ENCODE results near the gene TENT4B. TPM values are rescaled to one million over a fixed set of nuclear protein-coding genes. Genes with fewer than 3 reads are reported as not detected.

TENT4B gene
- total RNA-seq, 1 donor from 2014 or later = 5.7 TPM

DNA sequence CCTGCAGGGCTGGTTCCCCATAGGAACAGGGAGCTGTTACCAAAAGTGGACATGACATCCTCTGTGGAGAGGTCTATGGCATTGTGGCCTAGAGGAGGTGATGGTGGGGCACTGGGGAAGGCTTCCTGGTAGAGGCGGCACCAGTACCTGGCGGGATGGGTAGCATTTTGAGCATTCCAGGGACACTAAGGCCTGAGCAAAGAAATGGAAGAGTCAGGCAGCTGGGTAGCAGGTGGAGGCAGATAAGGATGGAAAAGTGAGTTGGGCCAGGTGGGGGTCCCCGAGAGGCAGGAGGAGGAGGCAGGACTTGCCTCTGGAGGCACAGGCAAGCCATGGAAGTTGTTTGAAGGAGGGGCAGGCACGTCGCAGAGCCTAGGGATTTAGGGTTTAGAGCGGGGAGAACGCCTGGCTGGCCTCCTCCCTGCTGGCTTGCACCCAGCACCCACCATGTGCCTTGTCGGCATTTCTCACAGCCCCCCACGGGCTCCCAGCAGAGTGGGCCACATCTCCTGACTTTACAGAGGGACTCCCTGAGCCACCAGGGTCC is 108.1 kb downstream of the TENT4B start:
- no peak overlapping the region for H3K4me3 ChIP-seq (ENCODE audit: low read length in 3 of 3)
- no peaks in the 10 kb centered on the region for H3K36me3 ChIP-seq (ENCODE audit: control insufficient read depth in 3 of 3, insufficient read depth in 3 of 3, low read length in 3 of 3)
- no peak overlapping the region for H3K9ac ChIP-seq (ENCODE audit: low read depth in 1 of 3, low read length in 3 of 3)
- peaks cover 10 to 25% (median 22%) of the 10 kb centered on the region in 3 donors for H3K4me1 ChIP-seq (ENCODE audit: control insufficient read depth in 3 of 3, insufficient read depth in 3 of 3, low read length in 3 of 3)
- H3K9me3 ChIP-seq (ENCODE audit: control insufficient read depth in 3 of 3, low read length in 3 of 3) = no peaks in the 10 kb centered on the region
- peaks cover 8 to 23% (median 10%) of the 10 kb centered on the region in 3 donors for H3K27me3 ChIP-seq (ENCODE audit: control insufficient read depth in 3 of 3, insufficient read depth in 3 of 3, low read length in 3 of 3)
- H3K27ac ChIP-seq (ENCODE audit: low read depth, low read length) = no peak overlapping the region

DNA sequence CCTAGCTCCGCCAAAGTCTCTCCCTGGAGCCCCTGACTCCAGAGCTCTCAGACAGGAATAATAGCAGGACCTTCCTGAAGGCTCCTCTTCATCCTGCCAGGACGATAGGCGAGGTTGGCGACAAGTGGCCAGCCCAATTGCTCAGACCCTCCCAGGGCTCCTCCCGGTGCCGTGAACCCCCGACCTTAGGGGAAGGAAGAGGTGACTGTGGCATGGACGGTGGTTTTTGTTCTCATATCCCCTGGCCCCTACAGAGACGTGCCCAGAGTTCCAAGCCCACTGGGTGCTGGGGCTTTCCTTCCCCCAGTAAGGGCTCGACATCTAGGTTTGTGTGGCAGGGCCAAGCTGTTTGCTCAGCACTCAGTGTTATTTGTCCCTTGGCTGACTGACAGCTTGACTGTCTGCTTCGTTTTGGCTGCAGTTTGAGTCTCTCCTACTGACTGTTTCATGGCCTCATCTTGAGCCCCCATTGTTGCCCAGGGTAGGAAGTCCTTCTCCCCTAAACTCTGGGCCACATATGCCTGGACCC is 108.7 kb downstream of the TENT4B start:
- Histone ChIP-seq H3K4me1 (ENCODE audit: control insufficient read depth in 3 of 3, insufficient read depth in 3 of 3, low read length in 3 of 3) (peaks cover 12 to 26% (median 22%) of the 10 kb centered on the region in 3 donors), H3K27me3 (ENCODE audit: control insufficient read depth in 3 of 3, insufficient read depth in 3 of 3, low read length in 3 of 3) (peaks cover 8 to 23% (median 10%) of the 10 kb centered on the region in 3 donors), H3K9ac (ENCODE audit: low read depth in 1 of 3, low read length in 3 of 3) (no peak overlapping the region), H3K27ac (ENCODE audit: low read depth, low read length) (peak overlapping the region; percentile 7), H3K36me3 (ENCODE audit: control insufficient read depth in 3 of 3, insufficient read depth in 3 of 3, low read length in 3 of 3) (no peaks in the 10 kb centered on the region), H3K9me3 (ENCODE audit: control insufficient read depth in 3 of 3, low read length in 3 of 3) (no peaks in the 10 kb centered on the region), H3K4me3 (ENCODE audit: low read length in 3 of 3) (peak overlapping the region in 1 of 3 donors; percentile 7)

- Histone ChIP-seq H3K36me3 (ENCODE audit: control insufficient read depth in 3 of 3, insufficient read depth in 3 of 3, low read length in 3 of 3) (no peaks in the 10 kb centered on the region), H3K9me3 (ENCODE audit: control insufficient read depth in 3 of 3, low read length in 3 of 3) (no peaks in the 10 kb centered on the region), H3K4me1 (ENCODE audit: control insufficient read depth in 3 of 3, insufficient read depth in 3 of 3, low read length in 3 of 3) (peaks cover 12 to 30% (median 24%) of the 10 kb centered on the region in 3 donors), H3K4me3 (ENCODE audit: low read length in 3 of 3) (no peak overlapping the region), H3K27ac (ENCODE audit: low read depth, low read length) (no peak overlapping the region), H3K9ac (ENCODE audit: low read depth in 1 of 3, low read length in 3 of 3) (no peak overlapping the region), H3K27me3 (ENCODE audit: control insufficient read depth in 3 of 3, insufficient read depth in 3 of 3, low read length in 3 of 3) (peaks cover 8 to 27% (median 10%) of the 10 kb centered on the region in 3 donors)
These were observed 110.2 kb downstream of the TENT4B start for GRCh38 chr16:50263060-50263909.

DNA sequence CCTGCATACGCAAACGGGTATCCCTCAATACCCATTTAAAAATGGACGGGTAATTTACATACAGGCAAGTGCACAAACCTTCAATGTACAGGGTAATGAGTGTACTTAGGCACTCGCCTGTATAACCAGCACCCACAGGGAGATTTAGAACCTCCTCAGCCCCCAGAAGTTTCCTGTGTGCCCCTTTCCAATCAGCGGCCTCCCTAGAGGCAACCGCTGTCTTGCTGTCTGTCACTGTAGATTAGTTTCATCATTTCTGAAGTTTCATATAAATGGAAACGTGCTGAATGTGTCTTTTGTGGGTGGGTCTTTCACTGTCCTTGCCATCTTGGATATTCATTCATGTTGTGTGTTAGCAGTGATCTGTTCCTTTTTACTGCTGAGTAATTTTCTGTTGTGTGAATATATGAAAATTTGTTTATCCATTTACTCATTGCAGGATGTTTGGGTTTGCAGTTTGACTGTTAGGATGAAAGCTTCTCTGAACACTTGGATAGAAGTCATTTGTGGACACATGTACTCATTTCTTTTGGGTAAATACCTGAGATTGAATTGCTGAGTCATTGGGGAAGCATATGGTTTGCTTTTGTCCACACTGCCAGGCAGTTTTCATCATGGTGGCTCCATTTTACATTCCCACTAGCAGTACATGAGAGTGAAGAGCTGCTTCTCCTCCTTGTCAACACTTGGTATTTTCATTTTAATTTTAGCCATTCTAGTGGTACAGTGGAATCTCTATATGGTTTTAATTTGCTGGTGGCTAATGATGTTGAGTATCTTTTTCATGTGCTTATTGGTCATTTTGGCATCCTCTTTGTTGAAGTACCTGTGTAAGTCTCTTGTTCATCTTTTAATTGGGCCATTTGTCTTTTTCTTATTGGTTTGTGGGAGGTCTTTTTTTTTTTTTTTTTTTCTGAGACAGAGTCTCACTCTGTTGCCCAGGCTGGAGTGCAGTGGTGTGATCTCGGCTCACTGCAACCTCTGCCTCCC is 111.1 kb downstream of the TENT4B start:
- peaks cover 12 to 30% (median 24%) of the 10 kb centered on the region in 3 donors for H3K4me1 ChIP-seq (ENCODE audit: control insufficient read depth in 3 of 3, insufficient read depth in 3 of 3, low read length in 3 of 3)
- no peaks in the 10 kb centered on the region for H3K36me3 ChIP-seq (ENCODE audit: control insufficient read depth in 3 of 3, insufficient read depth in 3 of 3, low read length in 3 of 3)
- H3K27me3 ChIP-seq (ENCODE audit: control insufficient read depth in 3 of 3, insufficient read depth in 3 of 3, low read length in 3 of 3) = peaks cover 8 to 26% (median 10%) of the 10 kb centered on the region in 3 donors
- no peak overlapping the region for H3K9ac ChIP-seq (ENCODE audit: low read depth in 1 of 3, low read length in 3 of 3)
- no peak overlapping the region for H3K4me3 ChIP-seq (ENCODE audit: low read length in 3 of 3)
- no peaks in the 10 kb centered on the region for H3K9me3 ChIP-seq (ENCODE audit: control insufficient read depth in 3 of 3, low read length in 3 of 3)
- H3K27ac ChIP-seq (ENCODE audit: low read depth, low read length) = no peak overlapping the region

DNA sequence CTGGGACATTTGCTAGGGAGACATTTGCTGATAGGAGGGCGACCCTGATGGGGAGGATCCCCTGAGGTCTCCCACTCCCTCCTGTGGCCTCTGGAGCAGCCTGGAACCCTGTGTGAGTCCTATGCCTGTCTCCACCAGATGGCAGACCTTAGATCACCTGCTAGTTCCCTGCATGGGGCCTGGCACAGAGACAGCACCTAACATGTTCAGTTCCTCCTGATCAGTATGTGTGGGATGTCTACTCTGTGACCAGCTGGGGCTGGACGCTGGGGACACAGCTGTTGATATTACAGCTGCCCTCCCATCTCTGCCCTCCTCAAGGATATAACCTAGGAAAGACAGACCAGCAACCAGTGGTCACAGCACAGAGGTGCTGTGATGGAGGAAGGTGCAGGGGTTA is 112.2 kb downstream of the TENT4B start:
- H3K9ac ChIP-seq (ENCODE audit: low read depth in 1 of 3, low read length in 3 of 3) = no peak overlapping the region
- H3K4me1 ChIP-seq (ENCODE audit: control insufficient read depth in 3 of 3, insufficient read depth in 3 of 3, low read length in 3 of 3) = peaks cover 3 to 23% (median 15%) of the 10 kb centered on the region in 3 donors
- no peaks in the 10 kb centered on the region for H3K36me3 ChIP-seq (ENCODE audit: control insufficient read depth in 3 of 3, insufficient read depth in 3 of 3, low read length in 3 of 3)
- no peak overlapping the region for H3K4me3 ChIP-seq (ENCODE audit: low read length in 3 of 3)
- no peak overlapping the region for H3K27ac ChIP-seq (ENCODE audit: low read depth, low read length)
- no peaks in the 10 kb centered on the region for H3K9me3 ChIP-seq (ENCODE audit: control insufficient read depth in 3 of 3, low read length in 3 of 3)
- peaks cover 5 to 17% (median 8%) of the 10 kb centered on the region in 3 donors for H3K27me3 ChIP-seq (ENCODE audit: control insufficient read depth in 3 of 3, insufficient read depth in 3 of 3, low read length in 3 of 3)

- H3K9ac ChIP-seq (ENCODE audit: low read depth in 1 of 3, low read length in 3 of 3) = peak overlapping the region in 1 of 3 donors; percentile 40
- no peak overlapping the region for H3K4me3 ChIP-seq (ENCODE audit: low read length in 3 of 3)
These were observed 112.7 kb downstream of the TENT4B start for GRCh38 chr16:50265716-50266336.

DNA sequence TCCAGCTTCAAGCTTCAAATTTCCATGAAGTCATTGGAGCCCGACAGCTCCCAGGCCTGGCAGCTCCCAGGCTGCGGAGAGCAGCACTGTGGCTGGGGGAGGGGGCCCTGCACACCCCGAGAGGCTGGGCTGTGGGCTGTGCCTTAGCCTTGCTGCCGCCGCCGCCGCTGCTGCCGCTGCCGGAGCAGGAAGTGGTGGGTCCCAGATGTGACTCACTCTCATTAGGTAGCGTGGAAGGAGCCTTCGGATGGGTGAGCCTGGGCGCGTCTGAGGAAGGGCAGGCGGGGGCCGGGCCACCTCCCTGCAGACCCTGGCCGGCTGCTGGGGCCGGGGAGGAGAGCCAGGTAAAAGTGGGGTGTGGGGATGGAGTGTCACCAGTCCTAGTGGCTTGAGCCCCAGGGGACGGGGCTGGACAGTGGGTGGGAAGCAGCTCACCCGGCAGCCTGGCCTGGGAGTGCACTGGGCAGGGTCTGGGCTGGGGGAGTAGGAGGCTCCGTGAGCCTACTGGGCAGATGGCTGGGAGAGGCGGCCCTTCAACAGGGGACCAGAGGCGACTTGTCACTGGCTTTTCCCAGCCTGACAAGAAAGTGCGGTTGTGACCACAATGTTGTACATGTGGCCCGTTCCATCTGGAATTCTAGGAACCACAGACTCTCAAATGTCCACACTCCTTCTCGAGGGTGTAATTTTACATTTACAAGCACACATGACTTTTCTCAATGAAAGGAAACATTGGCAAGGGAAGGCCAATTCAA is 113.4 kb downstream of the TENT4B start, which contains the start of gene ADCY7:
Gene ADCY7 (plus strand): TSS at position 215 of the 755 bp plus-strand sequence. CDS start 21,629 bp downstream, outside the sequence.
- Histone ChIP-seq H3K27ac (ENCODE audit: low read depth, low read length) (peak within 1 kb of the TSS; percentile 30), H3K27me3 (ENCODE audit: control insufficient read depth in 3 of 3, insufficient read depth in 3 of 3, low read length in 3 of 3) (peaks cover 0 to 14% (median 4%) of the 10 kb centered on the region in 3 donors), H3K9ac (ENCODE audit: low read depth in 1 of 3, low read length in 3 of 3) (peak within 1 kb of the TSS; percentile 50 to 57 (median 50)), H3K9me3 (ENCODE audit: control insufficient read depth in 3 of 3, low read length in 3 of 3) (no peaks in the 10 kb centered on the region), H3K4me1 (ENCODE audit: control insufficient read depth in 3 of 3, insufficient read depth in 3 of 3, low read length in 3 of 3) (peaks cover 2 to 18% (median 9%) of the 10 kb centered on the region in 3 donors), H3K36me3 (ENCODE audit: control insufficient read depth in 3 of 3, insufficient read depth in 3 of 3, low read length in 3 of 3) (no peaks in the 10 kb centered on the region), H3K4me3 (ENCODE audit: low read length in 3 of 3) (peak within 1 kb of the TSS; percentile 43 to 60 (median 59))

More at GRCh38 chr16:50265716-50266336, 112.7 kb downstream of the TENT4B start:
- Histone ChIP-seq H3K27ac (ENCODE audit: low read depth, low read length) (peak overlapping the region; percentile 30), H3K27me3 (ENCODE audit: control insufficient read depth in 3 of 3, insufficient read depth in 3 of 3, low read length in 3 of 3) (peaks cover 2 to 17% (median 4%) of the 10 kb centered on the region in 3 donors), H3K36me3 (ENCODE audit: control insufficient read depth in 3 of 3, insufficient read depth in 3 of 3, low read length in 3 of 3) (no peaks in the 10 kb centered on the region), H3K4me1 (ENCODE audit: control insufficient read depth in 3 of 3, insufficient read depth in 3 of 3, low read length in 3 of 3) (peaks cover 2 to 23% (median 15%) of the 10 kb centered on the region in 3 donors), H3K9me3 (ENCODE audit: control insufficient read depth in 3 of 3, low read length in 3 of 3) (no peaks in the 10 kb centered on the region)

DNA sequence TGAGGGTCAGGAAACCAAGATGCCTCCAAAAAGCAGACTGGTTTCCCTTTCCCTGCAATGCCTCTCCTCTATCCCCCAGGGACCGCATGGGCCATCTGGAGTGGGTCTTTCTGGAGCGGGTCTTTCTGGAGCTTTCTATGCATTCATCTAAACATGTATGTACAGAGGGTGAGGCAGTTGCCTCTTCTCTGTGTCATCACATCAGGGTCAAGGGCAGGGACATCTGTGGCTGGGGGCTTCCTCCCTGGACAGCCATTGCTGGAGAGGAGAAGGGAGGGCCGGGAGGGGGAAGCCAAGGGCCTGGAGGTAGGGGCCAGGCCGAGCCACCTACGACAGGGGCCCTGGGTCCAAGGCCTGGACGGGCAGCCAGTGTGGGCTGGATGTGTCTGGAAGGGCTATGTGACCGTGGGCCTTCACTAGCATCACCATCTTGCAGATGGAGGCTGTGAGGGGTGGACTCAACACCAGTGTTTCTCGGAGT is 114.1 kb downstream of the TENT4B start:
- Histone ChIP-seq H3K9ac (ENCODE audit: low read depth in 1 of 3, low read length in 3 of 3) (no peak overlapping the region), H3K27ac (ENCODE audit: low read depth, low read length) (peak overlapping the region; percentile 7), H3K9me3 (ENCODE audit: control insufficient read depth in 3 of 3, low read length in 3 of 3) (no peaks in the 10 kb centered on the region), H3K4me1 (ENCODE audit: control insufficient read depth in 3 of 3, insufficient read depth in 3 of 3, low read length in 3 of 3) (peaks cover 2 to 14% (median 7%) of the 10 kb centered on the region in 3 donors), H3K4me3 (ENCODE audit: low read length in 3 of 3) (peak overlapping the region in 1 of 3 donors; percentile 59), H3K27me3 (ENCODE audit: control insufficient read depth in 3 of 3, insufficient read depth in 3 of 3, low read length in 3 of 3) (peaks cover 0 to 11% (median 4%) of the 10 kb centered on the region in 3 donors), H3K36me3 (ENCODE audit: control insufficient read depth in 3 of 3, insufficient read depth in 3 of 3, low read length in 3 of 3) (no peaks in the 10 kb centered on the region)

All from skeletal muscle tissue (tissue), 4 donors.